K562 (cell line): ENCODE measurements around the gene RARRES2. TPM values are rescaled to one million over a fixed set of nuclear protein-coding genes. Genes with fewer than 3 reads are reported as not detected.

Experiments used
- ATAC-seq: fragments of 200-7000 bp; cut with Tn5 transposase; 3 replicates; pipeline ENCODE4 v1.9.1; 2020; ENCODE audit warnings: moderate library complexity
- BruUV-seq: library from RNA; stranded (reverse); fragments of 400-500 nt; replicated peaks from 2 replicates; lab custom pipeline; 2021; lab: Mats Ljungman, UMichigan
- CTCF ChIA-PET: fragments of 300-600 bp; formaldehyde crosslinking; extraction: SDS; loops from one replicate; lab custom pipeline; 2021; ENCODE audit warnings: low intra/inter-chr PET ratio; lab: Yijun Ruan, JAX
- POLR2A ChIA-PET: fragments of 300-600, 350-650 bp; sonication (Branson Sonifier 250); formaldehyde crosslinking; extraction: SDS; loops from one replicate; lab custom pipeline; 2021; ENCODE audit warnings: antibody characterized with exemption, inconsistent platforms; lab: Yijun Ruan, JAX
- DNase-seq, 4 experiments: peaks; one replicate each; pipeline versions ENCODE4 v3.0.0 to v3.0.0-alpha.2; 2011 to 2018; ENCODE audit warnings: low spot score in 3 of 4, mixed read lengths in 3 of 4; ENCODE audit errors: extremely low read depth in 1 of 4
- FAIRE-seq: peaks from 2 replicates; lab custom pipeline; 2011; peaks lifted over from hg19 to GRCh38; lab: Jason Lieb, UNC
- H2AFZ ChIP-seq: 2 replicates; pipeline ENCODE4 v1.6.0; 2011; ENCODE audit warnings: low read depth, low read length, control low read depth, inconsistent platforms
- H3K27ac ChIP-seq: fragments of 200-600 bp; 3 replicates; pipeline ENCODE4 v1.8.0; 2011; ENCODE audit warnings: low read depth, mild to moderate bottlenecking, control low read depth, inconsistent platforms, low read length, moderate library complexity, mixed read lengths; ENCODE audit errors: extremely low read depth
- H3K27me3 ChIP-seq, 2 experiments: fragments of 300-600 bp in 1 of 2; 2 replicates in 1 of 2; 3 replicates in 1 of 2; pipeline versions ENCODE4 v1.6.0 to v1.8.0; 2011; ENCODE audit warnings: inconsistent platforms in 2 of 2, low read length in 2 of 2, mild to moderate bottlenecking in 1 of 2, mixed read lengths in 1 of 2, moderate library complexity in 1 of 2; ENCODE audit not compliant: control insufficient read depth in 2 of 2, insufficient read depth in 2 of 2
- H3K36me3 ChIP-seq: fragments of 300-600 bp; 3 replicates; pipeline ENCODE4 v1.8.0; 2011; ENCODE audit warnings: mild to moderate bottlenecking, low read length, inconsistent platforms; ENCODE audit not compliant: control insufficient read depth, insufficient read depth
- H3K4me1 ChIP-seq, 2 experiments: fragments of 200-600 bp in 1 of 2; replicated peaks in 1 of 2; 2 replicates in 1 of 2; 3 replicates in 1 of 2; pipeline versions ENCODE4 v1.5.1 to v1.8.0; 2011; ENCODE audit warnings: inconsistent platforms in 2 of 2, low read length in 2 of 2, mild to moderate bottlenecking in 1 of 2, mixed read lengths in 1 of 2, moderate library complexity in 1 of 2; ENCODE audit not compliant: control insufficient read depth in 2 of 2, insufficient read depth in 2 of 2
- H3K4me2 ChIP-seq: 2 replicates; pipeline ENCODE4 v1.6.1; 2011; ENCODE audit warnings: low read length, control low read depth, inconsistent platforms, mixed read lengths; ENCODE audit not compliant: insufficient read depth
- H3K4me3 ChIP-seq: fragments of 200-600 bp; sonication (generic), shearing (Covaris generic); 2 replicates; pipeline ENCODE4 v1.5.1; 2016; ENCODE audit warnings: control low read depth, inconsistent platforms
- H3K79me2 ChIP-seq: fragments of 200-600 bp; 3 replicates; pipeline ENCODE4 v1.8.0; 2011; ENCODE audit warnings: low read length, inconsistent platforms; ENCODE audit not compliant: control insufficient read depth, insufficient read depth
- H3K9ac ChIP-seq, 2 experiments: 2 replicates each; pipeline versions ENCODE4 v1.6.0 to v1.6.1; 2011; ENCODE audit warnings: low read depth in 2 of 2, low read length in 2 of 2, control low read depth in 1 of 2, inconsistent platforms in 1 of 2, mild to moderate bottlenecking in 1 of 2, mixed read lengths in 1 of 2; ENCODE audit not compliant: insufficient read depth in 1 of 2
- H3K9me1 ChIP-seq: one replicate; pipeline ENCODE4 v1.6.0; 2011; ENCODE audit warnings: inconsistent platforms, mild to moderate bottlenecking, low read length, moderate library complexity; ENCODE audit not compliant: control insufficient read depth, insufficient read depth
- H3K9me3 ChIP-seq: replicated peaks from 2 replicates; pipeline ENCODE4 v1.5.1; 2011; ENCODE audit warnings: low read depth, low read length, inconsistent platforms; ENCODE audit not compliant: control insufficient read depth, insufficient read depth
- H4K20me1 ChIP-seq: replicated peaks from 2 replicates; pipeline ENCODE4 v1.6.1; 2011; ENCODE audit warnings: low read length, inconsistent platforms, mixed read lengths; ENCODE audit not compliant: control insufficient read depth, insufficient read depth
- AFF4 ChIP-seq: sonication (generic); formaldehyde crosslinking; IDR thresholded peaks from 2 replicates; pipeline ENCODE4 v1.8.0; 2023; ENCODE audit warnings: mild to moderate bottlenecking, missing genetic modification reagents
- CHCHD3 ChIP-seq: fragments of 250-450 bp; sonication (Bioruptor Pico); IDR thresholded peaks from 2 replicates; pipeline ENCODE4 v2.1.2; 2022; ENCODE audit warnings: mild to moderate bottlenecking
- ERF ChIP-seq: fragments of 450-650 bp; formaldehyde crosslinking; IDR thresholded peaks from 2 replicates; pipeline ENCODE4 v1.4.0; 2020; ENCODE audit warnings: mild to moderate bottlenecking, mixed read lengths
- NR2C1 ChIP-seq, 2 experiments: fragments of 450-650 bp; IDR thresholded peaks; 2 replicates each; pipeline ENCODE4 v1.6.1; 2017; ENCODE audit warnings: mild to moderate bottlenecking in 2 of 2, antibody characterized with exemption in 1 of 2, inconsistent platforms in 1 of 2, missing compliant biosample characterization in 1 of 2, missing genetic modification characterization in 1 of 2
- NRF1 ChIP-seq, 2 experiments: fragments of 450-650 bp; IDR thresholded peaks in 1 of 2; conservative IDR thresholded peaks in 1 of 2; 2 replicates each; pipeline ENCODE4 v1.6.1; 2014; ENCODE audit warnings: mild to moderate bottlenecking in 2 of 2
- ZNF507 ChIP-seq: conservative IDR thresholded peaks from 2 replicates; pipeline ENCODE4 v1.6.1; 2017; ENCODE audit warnings: missing genetic modification characterization, missing compliant biosample characterization
- in situ Hi-C: fragments of 300-500 bp; cut with MboI; formaldehyde crosslinking; loops from 4 replicates; pipeline ENCODE4 v1.15.0; 2018; ENCODE audit warnings: inconsistent platforms, mixed read lengths
- intact Hi-C: fragments of 100-400 bp; cut with micrococcal nuclease; formaldehyde crosslinking; loops from 2 replicates; pipeline ENCODE4 v1.14.2; 2022
- polyA plus RNA-seq, 8 experiments: library from polyadenylated mRNA; depleted of rRNA in 4 of 8; stranded (reverse) in 5 of 8; unstranded in 3 of 8; fragments of >200 nt; fragmentation: Nextera tagmentation in 2 of 8; fragmentation: Illumina TruSeq in 1 of 8; extraction: Ambion mirVana in 2 of 8; extraction: Trizol in 1 of 8; gene quantifications; 2 replicates each; pipeline versions ENCODE4 v1.2.1 to v1.2.3, GENCODE V29; 2011 to 2014; ENCODE audit warnings: inconsistent platforms in 1 of 8, missing spikeins in 1 of 8
- total RNA-seq, 7 experiments: library from RNA; depleted of rRNA in 6 of 7; stranded (reverse); fragments of >200 nt in 6 of 7; fragmentation: Illumina TruSeq in 2 of 7; extraction: Trizol in 2 of 7; gene quantifications; 2 replicates each; pipeline versions ENCODE4 v1.2.1 to v1.2.3, GENCODE V29; 2011 to 2021; ENCODE audit warnings: low replicate concordance in 1 of 7

RARRES2 gene
- total and polyA plus RNA-seq, 9 of the 15 experiments (the other 6 are each of a cell fraction or from before 2014, with no cell fraction given) = 0.11 to 1.7 (median 0.23) TPM; not detected in 6

GRCh38 chr7:150344299-150344698 is 2.9 kb upstream of the RARRES2 start:
- Histone ChIP-seq H3K27me3 (peaks cover 11 to 21% of the 10 kb centered on the region in 2 experiments; a peak in 4 of 5 replicates), H3K9me3 (no peaks in the 10 kb centered on the region), H3K9ac (no peak overlapping the region), H3K4me1 (peaks cover 0 to 20% of the 10 kb centered on the region in 2 experiments; a peak in 2 of 5 replicates), H4K20me1 (no peaks in the 10 kb centered on the region; the same call in 1 of the 2 replicates), H2AFZ (no peak overlapping the region), H3K4me2 (no peak overlapping the region), H3K27ac (no peak overlapping the region), H3K79me2 (no peaks in the 10 kb centered on the region), H3K9me1 (no peaks in the 10 kb centered on the region), H3K36me3 (no peaks in the 10 kb centered on the region), H3K4me3 (no peak overlapping the region)
- ChIA-PET CTCF (interaction anchor here (0.6 kb wide), 1 partner anchor 76 kb away, joined by 3 read pairs; no protein-coding TSS in a partner anchor), POLR2A (interaction anchor here (0.6 to 1.5 kb wide), 3 partner anchors 9 to 22 kb away, joined by 3 to 6 read pairs (median 3); no protein-coding TSS in a partner anchor)
- ATAC-seq (no peak), FAIRE-seq (no peak), DNase-seq (no peak)
- intact Hi-C loops = no loop called here
- in situ Hi-C loops = no loop called here
- no peak for TF ChIP-seq NRF1 (conservative IDR thresholded peaks at IDR 0.05 in 1 of 2, IDR thresholded peaks at IDR 0.05 in 1 of 2)
- TF ChIP-seq ZNF507 (tag) = peak; percentile 95
- no peak for TF ChIP-seq ERF (CRISPR knock-in tag)
- TF ChIP-seq NR2C1 (IDR thresholded peaks at IDR 0.05) = no peak
- TF ChIP-seq NR2C1 (tag; IDR thresholded peaks at IDR 0.05) = no peak
- TF ChIP-seq CHCHD3 = no peak
- TF ChIP-seq AFF4 (CRISPR knock-in tag) = no peak
- no TSS peak for BruUV-seq
